ENCODE results near the gene PCF11.

DNA sequence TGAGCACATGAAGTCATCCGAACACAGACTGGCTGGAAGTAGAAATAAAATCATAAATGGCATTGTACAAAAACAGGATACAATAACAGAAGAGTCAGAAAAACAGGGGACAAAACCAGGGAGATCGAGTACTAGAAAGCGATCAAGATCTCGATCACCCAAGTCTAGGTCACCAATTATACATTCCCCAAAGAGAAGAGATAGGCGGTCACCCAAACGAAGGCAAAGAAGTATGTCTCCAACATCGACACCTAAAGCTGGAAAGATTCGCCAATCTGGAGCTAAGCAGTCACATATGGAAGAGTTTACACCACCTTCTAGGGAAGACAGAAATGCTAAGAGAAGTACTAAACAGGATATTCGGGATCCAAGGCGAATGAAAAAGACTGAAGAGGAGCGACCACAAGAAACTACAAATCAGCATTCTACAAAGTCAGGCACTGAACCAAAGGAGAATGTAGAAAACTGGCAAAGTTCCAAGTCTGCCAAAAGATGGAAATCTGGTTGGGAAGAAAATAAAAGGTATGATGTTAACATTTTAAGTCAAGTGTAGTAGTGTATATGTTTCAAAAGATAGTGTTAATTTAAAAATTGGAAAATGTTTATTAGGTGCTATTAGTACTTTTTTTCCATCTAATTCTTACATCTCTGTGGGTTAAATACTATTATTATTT is 9.4 kb downstream of the PCF11 start:
- TF ChIP-seq, protein P1, sequence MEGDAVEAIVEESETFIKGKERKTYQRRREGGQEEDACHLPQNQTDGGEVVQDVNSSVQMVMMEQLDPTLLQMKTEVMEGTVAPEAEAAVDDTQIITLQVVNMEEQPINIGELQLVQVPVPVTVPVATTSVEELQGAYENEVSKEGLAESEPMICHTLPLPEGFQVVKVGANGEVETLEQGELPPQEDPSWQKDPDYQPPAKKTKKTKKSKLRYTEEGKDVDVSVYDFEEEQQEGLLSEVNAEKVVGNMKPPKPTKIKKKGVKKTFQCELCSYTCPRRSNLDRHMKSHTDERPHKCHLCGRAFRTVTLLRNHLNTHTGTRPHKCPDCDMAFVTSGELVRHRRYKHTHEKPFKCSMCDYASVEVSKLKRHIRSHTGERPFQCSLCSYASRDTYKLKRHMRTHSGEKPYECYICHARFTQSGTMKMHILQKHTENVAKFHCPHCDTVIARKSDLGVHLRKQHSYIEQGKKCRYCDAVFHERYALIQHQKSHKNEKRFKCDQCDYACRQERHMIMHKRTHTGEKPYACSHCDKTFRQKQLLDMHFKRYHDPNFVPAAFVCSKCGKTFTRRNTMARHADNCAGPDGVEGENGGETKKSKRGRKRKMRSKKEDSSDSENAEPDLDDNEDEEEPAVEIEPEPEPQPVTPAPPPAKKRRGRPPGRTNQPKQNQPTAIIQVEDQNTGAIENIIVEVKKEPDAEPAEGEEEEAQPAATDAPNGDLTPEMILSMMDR (IDR thresholded peaks at IDR 0.05) = no peak
- no peak for TF ChIP-seq POLR2A (IDR thresholded peaks at IDR 0.05)

Measured in heart left ventricle (tissue), 13 donors.